Loucy (cell line): ENCODE results near the gene DYNC2H1.

Experiments used
- CTCF ChIP-seq: fragments of 200-600 bp; sonication (generic); conservative IDR thresholded peaks from 2 replicates; pipeline ENCODE4 v1.5.1; 2014; ENCODE audit warnings: mild to moderate bottlenecking, antibody characterized with exemption, low read length
- EZH2phosphoT487 ChIP-seq: fragments of 200-600 bp; IDR thresholded peaks from 2 replicates; pipeline ENCODE4 v1.6.1; 2018; ENCODE audit warnings: antibody characterized with exemption, mild to moderate bottlenecking, moderate library complexity, borderline replicate concordance

DNA sequence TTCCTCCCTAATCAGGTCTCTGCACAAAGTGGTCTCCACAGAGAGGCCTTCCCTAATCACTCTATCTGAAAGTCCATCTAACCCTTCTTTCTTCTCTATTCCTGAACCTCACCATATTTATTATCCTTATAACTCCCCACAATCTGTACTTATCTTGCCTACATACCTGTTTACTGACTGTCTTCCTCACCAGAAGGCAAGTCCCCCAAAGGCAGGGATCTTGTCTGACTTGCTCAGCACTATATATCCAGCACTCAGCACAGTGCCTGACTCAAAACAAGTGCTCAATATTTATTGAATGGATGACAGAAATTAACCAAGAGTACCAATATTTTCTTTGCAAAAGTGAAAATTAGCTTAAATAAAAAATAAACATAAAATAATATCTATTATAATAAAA lies 22.8 kb upstream of the DYNC2H1 start:
- no peak for TF ChIP-seq CTCF
- TF ChIP-seq EZH2phosphoT487, result no peak
